OCI-LY7 (cell line): ENCODE data around the gene RIT2. TPM values are rescaled to one million over a fixed set of nuclear protein-coding genes. Genes with fewer than 3 reads are reported as not detected.

Experiments
- BruUV-seq: library from RNA; stranded (reverse); fragments of 400-500 nt; replicated peaks from 2 replicates; lab custom pipeline; 2021; lab: Mats Ljungman, UMichigan
- CTCF ChIA-PET: fragments of 300-600 bp; sonication (Branson Sonifier 250); formaldehyde crosslinking; loops from one replicate; lab custom pipeline; 2022; ENCODE audit warnings: antibody characterized with exemption; ENCODE audit not compliant: unreplicated experiment; lab: Charles Lee
- POLR2A ChIA-PET: fragments of 300-600 bp; sonication (Branson Sonifier 250); formaldehyde crosslinking; loops from one replicate; lab custom pipeline; 2022; ENCODE audit warnings: antibody characterized with exemption; lab: Charles Lee
- DNase-seq: peaks from one replicate; pipeline ENCODE4 v3.0.0-alpha.2; 2015; ENCODE audit warnings: low spot score
- H2AFZ ChIP-seq: fragments of 200-600 bp; sonication (generic), shearing (Covaris generic); 2 replicates; pipeline ENCODE4 v1.6.1; 2014; ENCODE audit warnings: mild to moderate bottlenecking, antibody characterized with exemption, low read length, moderate library complexity
- H3K27ac ChIP-seq: fragments of 200-600 bp; sonication (generic); 2 replicates; pipeline ENCODE4 v1.5.1; 2014; ENCODE audit warnings: mixed run types, low read depth, mild to moderate bottlenecking, moderate library complexity, low read length, inconsistent platforms; ENCODE audit not compliant: poor library complexity, severe bottlenecking
- H3K36me3 ChIP-seq: fragments of 200-600 bp; sonication (generic); 2 replicates; pipeline ENCODE4 v1.6.1; 2014; ENCODE audit warnings: mild to moderate bottlenecking, antibody characterized with exemption, low read length, moderate library complexity, mixed read lengths; ENCODE audit not compliant: insufficient read depth
- H3K4me1 ChIP-seq: fragments of 200-600 bp; sonication (generic); 2 replicates; pipeline ENCODE4 v1.5.1; 2014; ENCODE audit warnings: mild to moderate bottlenecking, low read length; ENCODE audit not compliant: insufficient read depth, poor library complexity, severe bottlenecking
- H3K4me2 ChIP-seq: fragments of 200-600 bp; sonication (generic); 2 replicates; pipeline ENCODE4 v1.6.1; 2014; ENCODE audit warnings: mild to moderate bottlenecking, low read length
- H3K4me3 ChIP-seq: fragments of 200-600 bp; sonication (generic); 2 replicates; pipeline ENCODE4 v1.5.1; 2014; ENCODE audit warnings: mild to moderate bottlenecking, low read depth, low read length; ENCODE audit not compliant: poor library complexity, severe bottlenecking
- H3K79me2 ChIP-seq: fragments of 200-600 bp; sonication (generic); 2 replicates; pipeline ENCODE4 v1.6.1; 2016; ENCODE audit warnings: low read depth, mild to moderate bottlenecking, low read length, moderate library complexity, mixed read lengths; ENCODE audit not compliant: insufficient read depth
- H3K9me2 ChIP-seq: fragments of 200-600 bp; sonication (generic); 2 replicates; pipeline ENCODE4 v1.6.1; 2016; ENCODE audit warnings: mild to moderate bottlenecking, low read length, mixed read lengths; ENCODE audit not compliant: insufficient read depth
- H3K9me3 ChIP-seq: fragments of 200-600 bp; sonication (generic); 2 replicates; pipeline ENCODE4 v1.6.1; 2014; ENCODE audit warnings: mild to moderate bottlenecking, mixed run types, low read length, mixed read lengths
- H4K20me1 ChIP-seq: fragments of 200-600 bp; sonication (generic); 2 replicates; pipeline ENCODE4 v1.6.1; 2014; ENCODE audit warnings: mild to moderate bottlenecking, antibody characterized with exemption, low read length, moderate library complexity, mixed read lengths; ENCODE audit not compliant: insufficient read depth
- CTCF ChIP-seq: fragments of 200-600 bp; sonication (generic); conservative IDR thresholded peaks from 2 replicates; pipeline ENCODE4 v1.5.1; 2014; ENCODE audit warnings: mild to moderate bottlenecking, antibody characterized with exemption, low read length, moderate library complexity, mixed read lengths
- EZH2phosphoT487 ChIP-seq: fragments of 200-600 bp; sonication (generic); IDR thresholded peaks from 2 replicates; pipeline ENCODE4 v1.6.1; 2018; ENCODE audit warnings: low read depth, borderline replicate concordance, mild to moderate bottlenecking, mixed run types, antibody characterized with exemption, low read length, moderate library complexity, mixed read lengths
- intact Hi-C: fragments of 100-400 bp; cut with micrococcal nuclease; formaldehyde crosslinking; loops from one replicate; pipeline ENCODE4 v1.10.0; 2022; ENCODE audit not compliant: unreplicated experiment
- total RNA-seq, 2 experiments: library from RNA; depleted of rRNA in 1 of 2; stranded (reverse); fragments of >200 nt in 1 of 2; shearing (Covaris generic) in 1 of 2; gene quantifications; 2 replicates each; pipeline ENCODE4 v1.2.3, GENCODE V29; 2014 to 2022

Gene RIT2
- total RNA-seq, 2 experiments from 2014 or later = not detected

DNA sequence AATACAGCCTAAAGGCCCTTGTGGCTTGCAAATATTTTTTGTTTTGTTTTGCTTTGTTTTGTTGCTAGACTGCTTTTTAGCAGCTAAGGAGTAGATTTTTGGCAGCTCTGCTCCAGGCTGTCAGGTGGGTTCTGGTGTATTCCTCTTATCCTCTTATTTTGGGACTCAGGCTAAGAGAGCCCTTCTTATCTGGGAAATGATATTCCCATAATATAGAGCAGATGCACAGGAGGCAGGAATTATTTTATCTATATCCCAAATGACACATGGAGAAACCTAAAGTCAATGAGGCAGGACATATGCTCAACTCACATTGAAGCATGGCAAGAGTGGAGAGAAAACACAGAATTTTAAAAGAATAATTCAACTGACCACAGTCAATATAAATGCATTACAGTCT, 369.6 kb downstream of the RIT2 start:
- Histone ChIP-seq H4K20me1 (no peaks in the 10 kb centered on the region), H3K79me2 (no peaks in the 10 kb centered on the region), H3K36me3 (no peaks in the 10 kb centered on the region), H2AFZ (no peak overlapping the region), H3K9me2 (no peaks in the 10 kb centered on the region), H3K9me3 (no peaks in the 10 kb centered on the region), H3K4me3 (no peak overlapping the region), H3K4me1 (no peaks in the 10 kb centered on the region), H3K4me2 (no peak overlapping the region), H3K27ac (no peak overlapping the region)
- intact Hi-C loops = no loop called here
- CTCF ChIA-PET = no interaction called here
- TF ChIP-seq EZH2phosphoT487 = no peak
- TF ChIP-seq CTCF = no peak
- DNase-seq = no peak
- BruUV-seq = no TSS peak
- POLR2A ChIA-PET = no interaction called here

GRCh38 chr18:42745171-42745570, 370.3 kb downstream of the RIT2 start:
- no peaks in the 10 kb centered on the region for H3K36me3 ChIP-seq
- CTCF ChIA-PET = no interaction called here
- no peaks in the 10 kb centered on the region for H3K4me1 ChIP-seq
- DNase-seq = no peak
- H3K27ac ChIP-seq = no peak overlapping the region
- H3K79me2 ChIP-seq = no peaks in the 10 kb centered on the region
- POLR2A ChIA-PET = interaction anchor here (1.1 kb wide), 1 partner anchor 14 kb away, joined by 4 read pairs; no protein-coding TSS in a partner anchor
- no peaks in the 10 kb centered on the region for H3K9me2 ChIP-seq
- no TSS peak for BruUV-seq
- no peak overlapping the region for H3K4me3 ChIP-seq
- TF ChIP-seq CTCF (no peak), EZH2phosphoT487 (no peak)
- no peak overlapping the region for H2AFZ ChIP-seq
- H4K20me1 ChIP-seq = no peaks in the 10 kb centered on the region
- H3K9me3 ChIP-seq = no peaks in the 10 kb centered on the region
- intact Hi-C loops = no loop called here
- no peak overlapping the region for H3K4me2 ChIP-seq

- Histone ChIP-seq H3K9me3 (no peaks in the 10 kb centered on the region), H3K4me3 (no peak overlapping the region), H3K27ac (no peak overlapping the region), H3K79me2 (no peaks in the 10 kb centered on the region), H4K20me1 (no peaks in the 10 kb centered on the region), H3K36me3 (no peaks in the 10 kb centered on the region), H3K4me1 (no peaks in the 10 kb centered on the region), H2AFZ (no peak overlapping the region), H3K9me2 (no peaks in the 10 kb centered on the region), H3K4me2 (no peak overlapping the region)
- CTCF ChIA-PET = no interaction called here
- TF ChIP-seq CTCF (no peak), EZH2phosphoT487 (no peak)
- POLR2A ChIA-PET = no interaction called here
- no peak for DNase-seq
- BruUV-seq = no TSS peak
- intact Hi-C loops = no loop called here
Observed at GRCh38 chr18:42743373-42744138, 371.9 kb downstream of the RIT2 start.
